Measurements from ENCODE around the gene RHBDL1. TPM values are rescaled to one million over a fixed set of nuclear protein-coding genes. Genes with fewer than 3 reads are reported as not detected.

Gene RHBDL1
- total RNA-seq, 1 experiment from 2014 or later = 12.7 TPM

GRCh38 chr16:671353-672131 is 3.9 kb upstream of the RHBDL1 start:
- intact Hi-C loops (cut with micrococcal nuclease) = no loop called here
- Histone ChIP-seq H3K79me2 (ENCODE audit: insufficient read depth, low read length) (peaks cover 26% of the 10 kb centered on the region), H3K9ac (ENCODE audit: low read length) (no peak overlapping the region), H4K20me1 (ENCODE audit: insufficient read depth) (no peaks in the 10 kb centered on the region), H3K36me3 (ENCODE audit: control insufficient read depth in 1 of 2, insufficient read depth in 2 of 2, low read length in 2 of 2) (peaks cover 0 to 4% of the 10 kb centered on the region in 2 experiments; a peak in 1 of 4 replicates), H3K9me2 (ENCODE audit: insufficient read depth) (no peaks in the 10 kb centered on the region), H3K27ac (ENCODE audit: low read depth, low read length) (no peak overlapping the region), H3K4me1 (ENCODE audit: control insufficient read depth in 1 of 2, insufficient read depth in 2 of 2, low read length in 2 of 2) (peaks cover 0 to 10% of the 10 kb centered on the region in 2 experiments; a peak in 1 of 4 replicates), H3K4me2 (ENCODE audit: low read length) (no peak overlapping the region), H3K27me3 (ENCODE audit: insufficient read depth, low read length) (no peaks in the 10 kb centered on the region), H3K4me3 (replicated peaks in 1 of 2; ENCODE audit: low read depth in 1 of 2, low read length in 2 of 2) (no peak overlapping the region), H3K9me3 (ENCODE audit: control insufficient read depth in 1 of 2, insufficient read depth in 1 of 2, low read depth in 1 of 2, low read length in 2 of 2) (no peaks in the 10 kb centered on the region), H2AFZ (ENCODE audit: low read depth, low read length, poor library complexity, severe bottlenecking) (no peak overlapping the region)
- TF ChIP-seq ZNF274 (IDR thresholded peaks at IDR 0.05; ENCODE audit: low read depth, low read length) = no peak
- TF ChIP-seq ATF3 (IDR thresholded peaks at IDR 0.05) = no peak
- no peak for TF ChIP-seq CEBPB (IDR thresholded peaks at IDR 0.05; ENCODE audit: low read depth)
- no peak for TF ChIP-seq EZH2phosphoT487 (IDR thresholded peaks at IDR 0.05; ENCODE audit: borderline replicate concordance)
- no peak for TF ChIP-seq YY1 (IDR thresholded peaks at IDR 0.05; ENCODE audit: extremely low read depth, insufficient replicate concordance, low read depth, low read length)
- no peak for TF ChIP-seq CBX3 (IDR thresholded peaks at IDR 0.05; ENCODE audit: low read depth)
- TF ChIP-seq MAX (IDR thresholded peaks at IDR 0.05) = no peak
- no peak for TF ChIP-seq TCF7L2 (IDR thresholded peaks at IDR 0.05; ENCODE audit: borderline replicate concordance, extremely low read depth, insufficient read depth, insufficient read length)
- TF ChIP-seq SRF (IDR thresholded peaks at IDR 0.05; ENCODE audit: low read depth) = no peak
- ChIA-PET POLR2A (no interaction called here), RAD21 (ENCODE audit: low non-redundant PET in 1 of 2, low total read pairs in 2 of 2, uncharacterized antibody in 2 of 2, unreplicated experiment in 2 of 2) (no interaction called here), CTCF (no interaction called here)
- ATAC-seq (no peak), DNase-seq (ENCODE audit: low read depth, low spot score) (no peak)
- no TSS peak for BruUV-seq (replicated peaks)

GRCh38 chr16:672371-672770 is 3.1 kb upstream of the RHBDL1 start:
- ATAC-seq = no peak
- H3K9ac ChIP-seq (ENCODE audit: low read length) = no peak overlapping the region
- no peak overlapping the region for H3K4me2 ChIP-seq (ENCODE audit: low read length)
- BruUV-seq (replicated peaks) = no TSS peak
- no peak overlapping the region for H2AFZ ChIP-seq (ENCODE audit: low read depth, low read length, poor library complexity, severe bottlenecking)
- CTCF ChIA-PET = no interaction called here
- no peak overlapping the region for H3K27ac ChIP-seq (ENCODE audit: low read depth, low read length)
- intact Hi-C loops (cut with micrococcal nuclease) = no loop called here
- no peak for DNase-seq (ENCODE audit: low read depth, low spot score)
- peaks cover 0 to 4% of the 10 kb centered on the region in 2 experiments; a peak in 1 of 4 replicates for H3K36me3 ChIP-seq (ENCODE audit: control insufficient read depth in 1 of 2, insufficient read depth in 2 of 2, low read length in 2 of 2)
- POLR2A ChIA-PET = no interaction called here
- H3K79me2 ChIP-seq (ENCODE audit: insufficient read depth, low read length) = peaks cover 26% of the 10 kb centered on the region
- no peak overlapping the region for H3K4me3 ChIP-seq (replicated peaks in 1 of 2; ENCODE audit: low read depth in 1 of 2, low read length in 2 of 2)
- H3K9me2 ChIP-seq (ENCODE audit: insufficient read depth) = no peaks in the 10 kb centered on the region
- H3K27me3 ChIP-seq (ENCODE audit: insufficient read depth, low read length) = no peaks in the 10 kb centered on the region
- H3K4me1 ChIP-seq (ENCODE audit: control insufficient read depth in 1 of 2, insufficient read depth in 2 of 2, low read length in 2 of 2) = peaks cover 0 to 9% of the 10 kb centered on the region in 2 experiments; a peak in 1 of 4 replicates
- RAD21 ChIA-PET (ENCODE audit: low non-redundant PET in 1 of 2, low total read pairs in 2 of 2, uncharacterized antibody in 2 of 2, unreplicated experiment in 2 of 2) = no interaction called here
- no peaks in the 10 kb centered on the region for H4K20me1 ChIP-seq (ENCODE audit: insufficient read depth)
- no peaks in the 10 kb centered on the region for H3K9me3 ChIP-seq (ENCODE audit: control insufficient read depth in 1 of 2, insufficient read depth in 1 of 2, low read depth in 1 of 2, low read length in 2 of 2)
- TF ChIP-seq MAX (IDR thresholded peaks at IDR 0.05) (no peak), CEBPB (IDR thresholded peaks at IDR 0.05; ENCODE audit: low read depth) (no peak), CBX3 (IDR thresholded peaks at IDR 0.05; ENCODE audit: low read depth) (no peak), REST (IDR thresholded peaks at IDR 0.05; ENCODE audit: low read depth) (no peak), ZBTB33 (IDR thresholded peaks at IDR 0.05; ENCODE audit: extremely low read depth, insufficient replicate concordance, low read length) (no peak), SP1 (IDR thresholded peaks at IDR 0.05; ENCODE audit: low read depth) (no peak)

Measured in HCT116 (cell line).